ENCODE data around the gene PLCB4. TPM values are rescaled to one million over a fixed set of nuclear protein-coding genes. Genes with fewer than 3 reads are reported as not detected.

PLCB4 gene
- total RNA-seq, 1 experiment from 2014 or later: 12.9 TPM

GRCh38 chr20:9300534-9300933 lies 231.6 kb downstream of the PLCB4 start:
- H3K36me3 Mint-ChIP-seq (ENCODE audit: insufficient read depth, unreplicated experiment): no peaks in the 10 kb centered on the region
- CTCF ChIA-PET: no interaction called here
- no peak for DNase-seq
- no peak overlapping the region for H3K27ac Mint-ChIP-seq (ENCODE audit: unreplicated experiment)
- no TSS peak for BruUV-seq (replicated peaks)
- peaks cover 2% of the 10 kb centered on the region for H3K9me3 Mint-ChIP-seq (ENCODE audit: low read depth, unreplicated experiment)
- no peak overlapping the region for H3K4me3 Mint-ChIP-seq (ENCODE audit: low read depth, unreplicated experiment)
- TF ChIP-seq CTCF (IDR thresholded peaks at IDR 0.05; ENCODE audit: unreplicated experiment): no peak
- no peaks in the 10 kb centered on the region for H3K27me3 Mint-ChIP-seq (ENCODE audit: unreplicated experiment)
- intact Hi-C loops (cut with micrococcal nuclease; ENCODE audit: unreplicated experiment): no loop called here
- H3K4me1 Mint-ChIP-seq (ENCODE audit: low read depth, unreplicated experiment): peaks cover 42% of the 10 kb centered on the region

GRCh38 chr20:9301129-9302090 lies 232.5 kb downstream of the PLCB4 start:
- TF ChIP-seq CTCF (IDR thresholded peaks at IDR 0.05; ENCODE audit: unreplicated experiment): no peak
- CTCF ChIA-PET: no interaction called here
- H3K36me3 Mint-ChIP-seq (ENCODE audit: insufficient read depth, unreplicated experiment): no peaks in the 10 kb centered on the region
- H3K27me3 Mint-ChIP-seq (ENCODE audit: unreplicated experiment): no peaks in the 10 kb centered on the region
- H3K27ac Mint-ChIP-seq (ENCODE audit: unreplicated experiment): peak overlapping the region; percentile 90
- peak; percentile 48 for DNase-seq
- intact Hi-C loops (cut with micrococcal nuclease; ENCODE audit: unreplicated experiment): no loop called here
- peak overlapping the region; percentile 52 for H3K4me3 Mint-ChIP-seq (ENCODE audit: low read depth, unreplicated experiment)
- H3K9me3 Mint-ChIP-seq (ENCODE audit: low read depth, unreplicated experiment): peaks cover 2% of the 10 kb centered on the region
- no TSS peak for BruUV-seq (replicated peaks)
- peaks cover 50% of the 10 kb centered on the region for H3K4me1 Mint-ChIP-seq (ENCODE audit: low read depth, unreplicated experiment)

- intact Hi-C loops (cut with micrococcal nuclease; ENCODE audit: unreplicated experiment): no loop called here
- BruUV-seq (replicated peaks): no TSS peak
- no peak for DNase-seq
- Mint-ChIP-seq H3K27me3 (ENCODE audit: unreplicated experiment) (no peaks in the 10 kb centered on the region), H3K4me3 (ENCODE audit: low read depth, unreplicated experiment) (peak overlapping the region; percentile 52), H3K9me3 (ENCODE audit: low read depth, unreplicated experiment) (peaks cover 2% of the 10 kb centered on the region), H3K4me1 (ENCODE audit: low read depth, unreplicated experiment) (peaks cover 57% of the 10 kb centered on the region), H3K36me3 (ENCODE audit: insufficient read depth, unreplicated experiment) (no peaks in the 10 kb centered on the region), H3K27ac (ENCODE audit: unreplicated experiment) (peak overlapping the region; percentile 90)
- no peak for TF ChIP-seq CTCF (IDR thresholded peaks at IDR 0.05; ENCODE audit: unreplicated experiment)
- CTCF ChIA-PET: no interaction called here
Measured at GRCh38 chr20:9302091-9302462, 233.2 kb downstream of the PLCB4 start.

- BruUV-seq (replicated peaks): no TSS peak
- H3K27me3 Mint-ChIP-seq (ENCODE audit: unreplicated experiment): no peaks in the 10 kb centered on the region
- H3K4me3 Mint-ChIP-seq (ENCODE audit: low read depth, unreplicated experiment): peak overlapping the region; percentile 32
- H3K36me3 Mint-ChIP-seq (ENCODE audit: insufficient read depth, unreplicated experiment): no peaks in the 10 kb centered on the region
- H3K9me3 Mint-ChIP-seq (ENCODE audit: low read depth, unreplicated experiment): no peaks in the 10 kb centered on the region
- H3K27ac Mint-ChIP-seq (ENCODE audit: unreplicated experiment): peak overlapping the region; percentile 75
- CTCF ChIA-PET: no interaction called here
- intact Hi-C loops (cut with micrococcal nuclease; ENCODE audit: unreplicated experiment): no loop called here
- H3K4me1 Mint-ChIP-seq (ENCODE audit: low read depth, unreplicated experiment): peaks cover 44% of the 10 kb centered on the region
- TF ChIP-seq CTCF (IDR thresholded peaks at IDR 0.05; ENCODE audit: unreplicated experiment): no peak
- DNase-seq: peak; percentile 18
Measured at GRCh38 chr20:9306521-9306920, 237.6 kb downstream of the PLCB4 start.
